B cell (primary cell): ENCODE measurements around the gene PITRM1. TPM values are rescaled to one million over a fixed set of nuclear protein-coding genes. Genes with fewer than 3 reads are reported as not detected.

ENCODE experiments used
- ATAC-seq: fragments of 200-7000 bp; cut with Tn5 transposase; one replicate; pipeline ENCODE4 v1.10.0; 2021; ENCODE audit warnings: low read depth, mild to moderate bottlenecking, moderate number of reproducible peaks, moderate library complexity
- CTCF ChIA-PET: fragments of 350-600 bp; sonication (Branson Sonifier 250); formaldehyde crosslinking; loops from one replicate; lab custom pipeline; 2021; ENCODE audit warnings: antibody characterized with exemption, inconsistent platforms; lab: Charles Lee
- POLR2A ChIA-PET: fragments of 350-600 bp; sonication (Branson Sonifier 250); formaldehyde crosslinking; loops from one replicate; lab custom pipeline; 2021; ENCODE audit warnings: antibody characterized with exemption; lab: Charles Lee
- DNase-seq: peaks from one replicate; pipeline ENCODE4 v3.0.0; 2013
- H2AFZ ChIP-seq: 2 replicates; pipeline ENCODE4 v1.6.1; 2012; ENCODE audit warnings: mild to moderate bottlenecking, low read depth, low read length; ENCODE audit not compliant: insufficient read depth, poor library complexity, severe bottlenecking
- H3K27ac ChIP-seq, 2 donors: 1 replicate in 1 of 2; 2 replicates in 1 of 2; pipeline ENCODE4 v1.5.1; 2012 to 2013; ENCODE audit warnings: low read length in 2 of 2, mild to moderate bottlenecking in 2 of 2, moderate library complexity in 1 of 2
- H3K27me3 ChIP-seq, 4 experiments: fragments of 200-600 bp in 1 of 4; sonication (generic) in 1 of 4; replicated peaks in 1 of 4; 1 replicate in 2 of 4; 2 replicates in 2 of 4; pipeline versions ENCODE4 v1.6.1 to v1.7.0; 2013 to 2016; ENCODE audit warnings: low read length in 3 of 4, mild to moderate bottlenecking in 2 of 4, mixed read lengths in 1 of 4, moderate library complexity in 1 of 4; ENCODE audit not compliant: insufficient read depth in 4 of 4, control insufficient read depth in 3 of 4; ENCODE audit errors: control extremely low read depth in 1 of 4
- H3K36me3 ChIP-seq, 2 experiments: replicated peaks in 1 of 2; 1 replicate in 1 of 2; 2 replicates in 1 of 2; pipeline versions ENCODE4 v1.6.1 to v1.7.1; 2013; ENCODE audit warnings: low read length in 1 of 2; ENCODE audit not compliant: insufficient read depth in 2 of 2, control insufficient read depth in 1 of 2; ENCODE audit errors: control extremely low read depth in 1 of 2, extremely low read depth in 1 of 2
- H3K4me1 ChIP-seq, 2 donors: fragments of 200-600 bp in 1 of 2; sonication (generic) in 1 of 2; 1 replicate in 1 of 2; 2 replicates in 1 of 2; pipeline versions ENCODE4 v1.5.1 to v1.6.1; 2013 to 2017; ENCODE audit warnings: low read length in 2 of 2; ENCODE audit not compliant: control insufficient read depth in 2 of 2, insufficient read depth in 2 of 2
- H3K4me2 ChIP-seq: replicated peaks from 2 replicates; pipeline ENCODE3; 2012; ENCODE audit warnings: mild to moderate bottlenecking, low read depth, low read length; ENCODE audit not compliant: poor library complexity, severe bottlenecking
- H3K4me3 ChIP-seq, 5 experiments: fragments of 200-600 bp in 1 of 5; sonication (generic) in 1 of 5; 1 replicate in 3 of 5; 2 replicates in 2 of 5; pipeline versions ENCODE4 v1.5.1 to v1.7.0; 2011 to 2016; ENCODE audit warnings: low read length in 4 of 5, mild to moderate bottlenecking in 4 of 5, low read depth in 2 of 5, control low read depth in 1 of 5, moderate library complexity in 1 of 5; ENCODE audit not compliant: insufficient read depth in 1 of 5; ENCODE audit errors: control extremely low read depth in 1 of 5, extremely low read depth in 1 of 5
- H3K79me2 ChIP-seq: fragments of 200-600 bp; sonication (generic); one replicate; pipeline ENCODE4 v1.6.0; 2016; ENCODE audit warnings: low read length; ENCODE audit not compliant: control insufficient read depth, insufficient read depth
- H3K9ac ChIP-seq: fragments of 200-600 bp; sonication (generic); 2 replicates; pipeline ENCODE4 v1.6.1; 2017; ENCODE audit warnings: mild to moderate bottlenecking, low read length, moderate library complexity
- H3K9me3 ChIP-seq, 3 donors: one replicate each; pipeline versions ENCODE4 v1.6.1 to v1.7.1; 2013; ENCODE audit warnings: low read length in 2 of 3; ENCODE audit not compliant: control insufficient read depth in 2 of 3, insufficient read depth in 1 of 3; ENCODE audit errors: control extremely low read depth in 1 of 3
- H4K20me1 ChIP-seq: 2 replicates; pipeline ENCODE4 v1.6.0; 2012; ENCODE audit warnings: mild to moderate bottlenecking, low read length; ENCODE audit not compliant: insufficient read depth, control insufficient read depth, poor library complexity, severe bottlenecking
- H3K27ac Mint-ChIP-seq: one replicate; pipeline ENCODE4 v1.8.0; 2021; ENCODE audit warnings: mixed read lengths
- H3K27me3 Mint-ChIP-seq: one replicate; pipeline ENCODE4 v1.8.0; 2021; ENCODE audit warnings: mixed read lengths
- H3K4me1 Mint-ChIP-seq: one replicate; pipeline ENCODE4 v1.8.0; 2021; ENCODE audit warnings: mixed read lengths
- H3K4me3 Mint-ChIP-seq: one replicate; pipeline ENCODE4 v1.8.0; 2021; ENCODE audit warnings: mixed read lengths
- H3K9me3 Mint-ChIP-seq: one replicate; pipeline ENCODE4 v1.8.0; 2022; ENCODE audit warnings: mixed read lengths; ENCODE audit not compliant: insufficient read depth
- EZH2 ChIP-seq: IDR thresholded peaks from 2 replicates; pipeline ENCODE4 v1.6.1; 2012; ENCODE audit warnings: borderline replicate concordance, low read depth, mild to moderate bottlenecking, moderate library complexity, low read length; ENCODE audit not compliant: insufficient read depth, poor library complexity, severe bottlenecking
- WGBS: methylation state at CpG from one replicate; pipeline ENCODE4 v1.1.5; 2013; ENCODE audit warnings: missing lambda C conversion rate; ENCODE audit not compliant: insufficient coverage; 5-methylcytosine and 5-hydroxymethylcytosine counted together
- intact Hi-C: fragments of 100-400 bp; cut with micrococcal nuclease; formaldehyde crosslinking; loops from one replicate; pipeline ENCODE4 v1.10.0; 2022
- polyA plus RNA-seq: library from polyadenylated mRNA; depleted of rRNA; stranded (reverse); fragments of >200 nt; gene quantifications from 2 replicates; pipeline ENCODE4 v1.2.3, GENCODE V29; 2012
- total RNA-seq, 2 donors: library from RNA; stranded (reverse); fragments of 120-200 nt in 1 of 2; gene quantifications; 1 replicate in 1 of 2; 2 replicates in 1 of 2; pipeline versions ENCODE4 v1.2.3 to v1.2.4, GENCODE V29; 2013 to 2022
- TF ChIP-seq, protein P1 (sequence below): fragments of 200-600 bp; IDR thresholded peaks from one replicate; pipeline ENCODE4 v1.8.0; 2022; ENCODE audit warnings: antibody characterized with exemption, mild to moderate bottlenecking

PITRM1 gene
- total and polyA plus RNA-seq, 2 donors (not counting 1 experiment from before 2014, with no cell fraction given), result 50.7 to 71.1 TPM

DNA sequence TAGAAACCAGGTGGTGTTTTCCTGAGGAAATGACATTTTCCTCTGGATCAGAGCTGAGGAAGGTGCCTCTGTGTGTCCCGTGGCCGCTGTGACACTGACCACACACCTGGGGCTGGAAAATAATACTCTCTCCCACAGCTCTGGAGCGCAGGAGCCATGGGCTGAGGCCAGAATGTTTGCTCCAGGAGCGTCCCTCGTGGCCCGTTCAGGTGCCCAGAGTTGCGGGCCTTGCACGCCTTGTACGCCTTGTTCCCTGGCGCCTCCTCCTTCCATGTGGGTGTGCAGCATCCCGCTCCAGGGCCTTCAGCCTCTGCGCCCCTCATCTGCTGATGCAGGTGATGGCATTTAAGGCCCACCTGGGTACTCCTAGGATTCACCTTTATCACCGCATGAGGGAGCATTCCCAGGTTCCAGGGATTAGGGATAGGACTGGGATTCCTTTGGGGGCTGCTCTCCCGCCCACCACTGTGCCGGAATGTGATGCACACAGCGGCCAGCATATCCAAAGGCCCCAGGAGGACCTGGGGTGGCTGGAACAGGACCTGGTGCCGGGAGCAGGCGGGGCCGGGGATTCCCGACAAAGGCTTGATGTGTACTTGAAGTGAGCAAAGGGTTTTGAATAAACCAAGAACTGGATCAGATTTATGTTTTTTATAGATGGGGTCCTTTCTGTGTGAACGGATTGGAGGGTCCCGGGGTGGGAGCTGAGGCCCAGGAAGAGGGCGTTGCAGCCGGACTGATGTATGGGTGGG, 44.0 kb downstream of the PITRM1 start:
- Histone ChIP-seq H3K4me1 (no peaks in the 10 kb centered on the region), H3K9me3 (peaks cover 0 to 31% (median 0%) of the 10 kb centered on the region in 3 donors), H3K79me2 (no peaks in the 10 kb centered on the region), H3K27ac (no peak overlapping the region), H4K20me1 (no peaks in the 10 kb centered on the region), H2AFZ (no peak overlapping the region), H3K4me3 (no peak overlapping the region), H3K36me3 (peaks cover 1 to 42% of the 10 kb centered on the region in 2 experiments), H3K4me2 (no peak overlapping the region), H3K9ac (no peak overlapping the region), H3K27me3 (no peaks in the 10 kb centered on the region)
- POLR2A ChIA-PET, result no interaction called here
- DNase-seq (no peak), ATAC-seq (no peak)
- WGBS, result 95% methylated on average over 24 of the region's 24 CpGs
- Mint-ChIP-seq H3K27me3 (no peaks in the 10 kb centered on the region), H3K27ac (no peak overlapping the region), H3K4me3 (no peak overlapping the region), H3K9me3 (no peaks in the 10 kb centered on the region), H3K4me1 (no peaks in the 10 kb centered on the region)
- CTCF ChIA-PET, result no interaction called here
- intact Hi-C loops, result no loop called here
- TF ChIP-seq EZH2, result no peak
- TF ChIP-seq, protein P1, sequence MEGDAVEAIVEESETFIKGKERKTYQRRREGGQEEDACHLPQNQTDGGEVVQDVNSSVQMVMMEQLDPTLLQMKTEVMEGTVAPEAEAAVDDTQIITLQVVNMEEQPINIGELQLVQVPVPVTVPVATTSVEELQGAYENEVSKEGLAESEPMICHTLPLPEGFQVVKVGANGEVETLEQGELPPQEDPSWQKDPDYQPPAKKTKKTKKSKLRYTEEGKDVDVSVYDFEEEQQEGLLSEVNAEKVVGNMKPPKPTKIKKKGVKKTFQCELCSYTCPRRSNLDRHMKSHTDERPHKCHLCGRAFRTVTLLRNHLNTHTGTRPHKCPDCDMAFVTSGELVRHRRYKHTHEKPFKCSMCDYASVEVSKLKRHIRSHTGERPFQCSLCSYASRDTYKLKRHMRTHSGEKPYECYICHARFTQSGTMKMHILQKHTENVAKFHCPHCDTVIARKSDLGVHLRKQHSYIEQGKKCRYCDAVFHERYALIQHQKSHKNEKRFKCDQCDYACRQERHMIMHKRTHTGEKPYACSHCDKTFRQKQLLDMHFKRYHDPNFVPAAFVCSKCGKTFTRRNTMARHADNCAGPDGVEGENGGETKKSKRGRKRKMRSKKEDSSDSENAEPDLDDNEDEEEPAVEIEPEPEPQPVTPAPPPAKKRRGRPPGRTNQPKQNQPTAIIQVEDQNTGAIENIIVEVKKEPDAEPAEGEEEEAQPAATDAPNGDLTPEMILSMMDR, result no peak

DNA sequence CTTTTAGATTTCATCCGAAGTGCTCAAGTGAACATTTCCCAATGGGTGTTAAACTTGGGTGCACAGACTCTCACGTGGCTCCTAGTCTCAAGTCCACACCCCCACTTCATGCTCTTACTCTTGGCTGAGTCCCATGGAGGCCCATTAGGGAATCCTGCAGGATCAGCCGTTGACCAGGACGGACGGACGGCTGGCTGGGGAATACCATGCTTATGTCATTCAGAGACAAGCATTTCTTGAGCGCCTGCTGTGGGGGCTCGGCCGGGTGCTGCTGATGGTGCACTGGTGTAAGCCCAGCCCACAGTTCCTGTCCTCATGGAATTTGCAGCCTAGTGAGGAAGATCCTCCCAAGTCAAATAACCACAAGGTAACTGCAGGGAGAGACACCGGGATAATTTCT, 44.7 kb downstream of the PITRM1 start:
- ChIA-PET POLR2A (no interaction called here), CTCF (no interaction called here)
- Histone ChIP-seq H3K27ac (no peak overlapping the region), H3K9me3 (peaks cover 0 to 31% (median 0%) of the 10 kb centered on the region in 3 donors), H3K79me2 (no peaks in the 10 kb centered on the region), H3K36me3 (peaks cover 1 to 44% of the 10 kb centered on the region in 2 experiments), H3K4me2 (no peak overlapping the region), H3K27me3 (no peaks in the 10 kb centered on the region), H2AFZ (no peak overlapping the region), H4K20me1 (no peaks in the 10 kb centered on the region), H3K4me3 (no peak overlapping the region), H3K9ac (no peak overlapping the region), H3K4me1 (no peaks in the 10 kb centered on the region)
- Mint-ChIP-seq H3K27me3 (no peaks in the 10 kb centered on the region), H3K4me3 (no peak overlapping the region), H3K4me1 (no peaks in the 10 kb centered on the region), H3K9me3 (no peaks in the 10 kb centered on the region), H3K27ac (no peak overlapping the region)
- WGBS, result 96% methylated on average over 10 of the region's 10 CpGs
- TF ChIP-seq, protein P1, result no peak
- no peak for TF ChIP-seq EZH2
- ATAC-seq (no peak), DNase-seq (no peak)
- intact Hi-C loops, result no loop called here
